Smooth muscle cell (in vitro differentiated cells): ENCODE results near the gene SF1. TPM values are rescaled to one million over a fixed set of nuclear protein-coding genes. Genes with fewer than 3 reads are reported as not detected.

Experiments used
- DNase-seq: peaks from one replicate; lab custom pipeline; 2025; ENCODE audit not compliant: unreplicated experiment; lab: John Stamatoyannopoulos, UW
- H2AFZ ChIP-seq: fragments of 200-600 bp; sonication (generic); 2 replicates; pipeline ENCODE4 v1.6.0; 2016; ENCODE audit warnings: antibody characterized with exemption, low read depth, mild to moderate bottlenecking
- H3F3A ChIP-seq: fragments of 200-600 bp; sonication (generic); 2 replicates; pipeline ENCODE4 v1.6.0; 2017; ENCODE audit warnings: antibody characterized with exemption, low read depth
- H3K27ac ChIP-seq: fragments of 200-600 bp; sonication (generic); 2 replicates; pipeline ENCODE4 v1.5.1; 2016; ENCODE audit warnings: low read depth, mild to moderate bottlenecking
- H3K27me3 ChIP-seq: fragments of 200-600 bp; sonication (generic); 2 replicates; pipeline ENCODE4 v1.6.1; 2016; ENCODE audit warnings: low read depth, mild to moderate bottlenecking
- H3K36me3 ChIP-seq: fragments of 200-600 bp; sonication (generic); 2 replicates; pipeline ENCODE4 v1.5.1; 2016; ENCODE audit warnings: low read depth
- H3K4me1 ChIP-seq: fragments of 200-600 bp; sonication (generic); 2 replicates; pipeline ENCODE4 v1.5.1; 2016; ENCODE audit warnings: low read depth
- H3K4me2 ChIP-seq: fragments of 200-600 bp; sonication (generic); 2 replicates; pipeline ENCODE4 v1.6.0; 2016; ENCODE audit warnings: mild to moderate bottlenecking
- H3K4me3 ChIP-seq: fragments of 200-600 bp; sonication (generic); 2 replicates; pipeline ENCODE4 v1.5.1; 2016; ENCODE audit warnings: mild to moderate bottlenecking
- H3K79me2 ChIP-seq: fragments of 200-600 bp; sonication (generic); 2 replicates; pipeline ENCODE4 v1.6.0; 2016; ENCODE audit warnings: low read depth, mild to moderate bottlenecking
- H3K9ac ChIP-seq: fragments of 200-600 bp; sonication (generic); 2 replicates; pipeline ENCODE4 v1.6.0; 2016; ENCODE audit warnings: low read depth
- H3K9me3 ChIP-seq: fragments of 200-600 bp; sonication (generic); replicated peaks from 2 replicates; pipeline ENCODE4 v1.5.1; 2016; ENCODE audit warnings: low read depth
- H4K20me1 ChIP-seq: fragments of 200-600 bp; sonication (generic); 2 replicates; pipeline ENCODE4 v1.6.0; 2016; ENCODE audit warnings: low read depth
- CTCF ChIP-seq: fragments of 200-600 bp; sonication (generic); IDR thresholded peaks from 2 replicates; pipeline ENCODE4 v1.5.1; 2017; ENCODE audit warnings: borderline replicate concordance, mild to moderate bottlenecking, antibody characterized with exemption; ENCODE audit not compliant: insufficient read depth, poor library complexity, severe bottlenecking
- WGBS: methylation state at CpG from one replicate; pipeline ENCODE4 v1.1.7; 2016; ENCODE audit warnings: low lambda C conversion rate; 5-methylcytosine and 5-hydroxymethylcytosine counted together
- polyA plus RNA-seq: library from polyadenylated mRNA; unstranded; fragments of >200 nt; fragmentation: Nextera tagmentation; extraction: Ambion mirVana; gene quantifications from 2 replicates; pipeline ENCODE4 v1.2.1, GENCODE V29; 2016
- total RNA-seq: library from RNA; depleted of rRNA; stranded (reverse); fragments of >200 nt; gene quantifications from 2 replicates; pipeline ENCODE4 v1.2.3, GENCODE V29; 2014

The SF1 gene
- total and polyA plus RNA-seq, 2 experiments from 2014 or later = 84.2 to 115 TPM

GRCh38 chr11:64763526-64764039, 14.8 kb downstream of the SF1 start:
- 95% methylated on average over 6 of the region's 6 CpGs for WGBS
- Histone ChIP-seq H3K79me2 (peaks cover 12% of the 10 kb centered on the region), H3K4me1 (peaks cover 29% of the 10 kb centered on the region), H3F3A (peaks cover 48% of the 10 kb centered on the region), H3K4me2 (no peak overlapping the region), H2AFZ (no peak overlapping the region), H4K20me1 (peaks cover 79% of the 10 kb centered on the region), H3K27me3 (no peaks in the 10 kb centered on the region), H3K36me3 (peaks cover 3% of the 10 kb centered on the region), H3K9ac (no peak overlapping the region), H3K9me3 (no peaks in the 10 kb centered on the region), H3K4me3 (no peak overlapping the region), H3K27ac (peak overlapping the region; percentile 31)
- no peak for DNase-seq
- no peak for TF ChIP-seq CTCF

GRCh38 chr11:64762674-64763525, 15.4 kb downstream of the SF1 start:
- DNase-seq = no peak
- Histone ChIP-seq H3K4me2 (no peak overlapping the region), H4K20me1 (peaks cover 72% of the 10 kb centered on the region), H3K27me3 (no peaks in the 10 kb centered on the region), H2AFZ (no peak overlapping the region), H3K4me3 (no peak overlapping the region), H3F3A (peaks cover 47% of the 10 kb centered on the region), H3K79me2 (peaks cover 12% of the 10 kb centered on the region), H3K4me1 (peaks cover 29% of the 10 kb centered on the region), H3K9ac (no peak overlapping the region), H3K27ac (peak overlapping the region; percentile 31), H3K9me3 (no peaks in the 10 kb centered on the region), H3K36me3 (no peaks in the 10 kb centered on the region)
- 77% methylated on average over 13 of the region's 13 CpGs for WGBS
- TF ChIP-seq CTCF = no peak

GRCh38 chr11:64762277-64762673, 16.1 kb downstream of the SF1 start:
- Histone ChIP-seq H4K20me1 (peaks cover 66% of the 10 kb centered on the region), H3K4me2 (no peak overlapping the region), H3K9ac (no peak overlapping the region), H3K27me3 (no peaks in the 10 kb centered on the region), H3F3A (peaks cover 41% of the 10 kb centered on the region), H3K27ac (no peak overlapping the region), H3K9me3 (no peaks in the 10 kb centered on the region), H3K4me1 (peaks cover 29% of the 10 kb centered on the region), H2AFZ (no peak overlapping the region), H3K4me3 (no peak overlapping the region), H3K36me3 (no peaks in the 10 kb centered on the region), H3K79me2 (peaks cover 9% of the 10 kb centered on the region)
- no peak for TF ChIP-seq CTCF
- no peak for DNase-seq
- WGBS = 90% methylated on average over 5 of the region's 5 CpGs
